GM23338 (cell line): ENCODE data around the gene PHAF1. TPM values are rescaled to one million over a fixed set of nuclear protein-coding genes. Genes with fewer than 3 reads are reported as not detected.

Experiments
- ATAC-seq: fragments of 200-7000 bp; cut with Tn5 transposase; 3 replicates; pipeline ENCODE4 v1.9.1; 2020
- DNase-seq: peaks from one replicate; pipeline ENCODE4 v3.0.0-alpha.2; 2015; ENCODE audit warnings: low spot score
- H2AFZ ChIP-seq: fragments of 200-600 bp; sonication (generic); 2 replicates; pipeline ENCODE4 v1.8.0; 2016; ENCODE audit warnings: antibody characterized with exemption, mild to moderate bottlenecking, moderate library complexity
- H3F3A ChIP-seq: fragments of 200-600 bp; sonication (generic); replicated peaks from 2 replicates; pipeline ENCODE4 v1.8.0; 2017; ENCODE audit warnings: antibody characterized with exemption, mixed run types, low read depth
- H3K27ac ChIP-seq: fragments of 200-600 bp; sonication (generic); 2 replicates; pipeline ENCODE4 v1.6.1; 2016; ENCODE audit warnings: low read depth
- H3K27me3 ChIP-seq: fragments of 200-600 bp; sonication (generic); 2 replicates; pipeline ENCODE4 v1.8.0; 2016; ENCODE audit warnings: mild to moderate bottlenecking, mixed run types, moderate library complexity; ENCODE audit not compliant: insufficient read depth
- H3K36me3 ChIP-seq: fragments of 200-600 bp; sonication (generic); 2 replicates; pipeline ENCODE4 v1.8.0; 2016; ENCODE audit warnings: mild to moderate bottlenecking; ENCODE audit not compliant: insufficient read depth
- H3K4me1 ChIP-seq: fragments of 200-600 bp; sonication (generic); 2 replicates; pipeline ENCODE4 v1.8.0; 2016; ENCODE audit warnings: mild to moderate bottlenecking, moderate library complexity; ENCODE audit not compliant: insufficient read depth
- H3K4me2 ChIP-seq: fragments of 200-600 bp; sonication (generic); 2 replicates; pipeline ENCODE4 v1.7.1; 2017; ENCODE audit warnings: mixed run types
- H3K4me3 ChIP-seq: fragments of 200-600 bp; sonication (generic); 2 replicates; pipeline ENCODE4 v1.6.1; 2016; ENCODE audit warnings: mixed run types
- H3K79me2 ChIP-seq: fragments of 200-600 bp; sonication (generic); replicated peaks from 2 replicates; pipeline ENCODE4 v1.8.0; 2017; ENCODE audit warnings: mild to moderate bottlenecking; ENCODE audit not compliant: insufficient read depth
- H3K9me2 ChIP-seq: fragments of 200-600 bp; sonication (generic); 2 replicates; pipeline ENCODE4 v1.8.0; 2017; ENCODE audit not compliant: insufficient read depth
- H4K20me1 ChIP-seq: fragments of 200-600 bp; sonication (generic); replicated peaks from 2 replicates; pipeline ENCODE4 v1.8.0; 2017; ENCODE audit warnings: mild to moderate bottlenecking; ENCODE audit not compliant: insufficient read depth
- H3K27ac Mint-ChIP-seq: 2 replicates; pipeline ENCODE4 v1.8.0; 2020; ENCODE audit warnings: inconsistent platforms, mild to moderate bottlenecking, moderate library complexity, mixed read lengths
- H3K27me3 Mint-ChIP-seq: 3 replicates; pipeline ENCODE4 v1.8.0; 2022; ENCODE audit warnings: low read depth, mild to moderate bottlenecking, moderate library complexity, mixed read lengths, inconsistent platforms; ENCODE audit not compliant: insufficient read depth, poor library complexity
- H3K36me3 Mint-ChIP-seq: 3 replicates; pipeline ENCODE4 v1.8.0; 2021; ENCODE audit warnings: low read depth, mild to moderate bottlenecking, inconsistent platforms, moderate library complexity, mixed read lengths
- H3K4me1 Mint-ChIP-seq: 3 replicates; pipeline ENCODE4 v1.8.0; 2020; ENCODE audit warnings: mild to moderate bottlenecking, inconsistent platforms, mixed read lengths
- H3K4me3 Mint-ChIP-seq: 3 replicates; pipeline ENCODE4 v1.8.0; 2021; ENCODE audit warnings: moderate library complexity, mild to moderate bottlenecking, inconsistent platforms, mixed read lengths
- H3K9me3 Mint-ChIP-seq: 3 replicates; pipeline ENCODE4 v1.8.0; 2020; ENCODE audit warnings: moderate library complexity, mild to moderate bottlenecking, inconsistent platforms, mixed read lengths
- EZH2phosphoT487 ChIP-seq: fragments of 200-600 bp; sonication (generic); IDR thresholded peaks from one replicate; pipeline ENCODE4 v1.8.1; 2018; ENCODE audit warnings: antibody characterized with exemption; ENCODE audit not compliant: unreplicated experiment
- JUNB ChIP-seq: IDR thresholded peaks from one replicate; pipeline ENCODE4 v1.6.1; 2016; ENCODE audit warnings: antibody characterized with exemption; ENCODE audit not compliant: unreplicated experiment
- NANOG ChIP-seq: IDR thresholded peaks from 2 replicates; pipeline ENCODE4 v1.6.1; 2016; ENCODE audit warnings: antibody characterized with exemption, borderline replicate concordance
- POLR2AphosphoS5 ChIP-seq: IDR thresholded peaks from 2 replicates; pipeline ENCODE4 v1.6.1; 2016; ENCODE audit warnings: antibody characterized with exemption, low read depth
- REST ChIP-seq: IDR thresholded peaks from one replicate; pipeline ENCODE4 v1.6.1; 2018; ENCODE audit warnings: antibody characterized with exemption; ENCODE audit not compliant: unreplicated experiment
- STAT1 ChIP-seq: IDR thresholded peaks from one replicate; pipeline ENCODE4 v1.6.1; 2016; ENCODE audit warnings: antibody characterized with exemption; ENCODE audit not compliant: unreplicated experiment
- ZNF114 ChIP-seq: fragments of 250-450 bp; sonication (Bioruptor Pico); IDR thresholded peaks from 2 replicates; pipeline ENCODE4 v1.5.0; 2020; ENCODE audit warnings: mild to moderate bottlenecking, moderate library complexity
- ZNF331 ChIP-seq: fragments of 250-450 bp; sonication (Bioruptor Pico); IDR thresholded peaks from 2 replicates; pipeline ENCODE4 v1.5.0; 2020; ENCODE audit warnings: low read depth, mild to moderate bottlenecking, moderate library complexity
- polyA plus RNA-seq: library from polyadenylated mRNA; unstranded; fragments of >200 nt; fragmentation: Nextera tagmentation; extraction: Ambion mirVana; gene quantifications from 2 replicates; pipeline ENCODE4 v1.2.1, GENCODE V29; 2016
- total RNA-seq: library from RNA; depleted of rRNA; stranded (reverse); fragments of >200 nt; shearing (Covaris generic); gene quantifications from 2 replicates; pipeline ENCODE4 v1.2.3, GENCODE V29; 2014
- TF ChIP-seq, protein P1 (sequence below): fragments of 250-450 bp; sonication (Bioruptor Pico); IDR thresholded peaks from 2 replicates; pipeline ENCODE4 v1.5.0; 2020; ENCODE audit warnings: mild to moderate bottlenecking, moderate library complexity
- TF ChIP-seq, protein P2 (sequence below): IDR thresholded peaks from 2 replicates; pipeline ENCODE4 v1.6.1; 2016; ENCODE audit warnings: antibody characterized with exemption

Gene PHAF1
- total and polyA plus RNA-seq, 2 experiments from 2014 or later = 14.7 to 35.9 TPM

- TF ChIP-seq REST = no peak
Measured at GRCh38 chr16:67128887-67129286, 19.1 kb downstream of the PHAF1 start (continued).

GRCh38 chr16:67129422-67129821, 19.7 kb downstream of the PHAF1 start:
- no peak overlapping the region for H3K27ac Mint-ChIP-seq
- Histone ChIP-seq H4K20me1 (no peaks in the 10 kb centered on the region; the same call in 1 of the 2 replicates), H3K4me2 (no peak overlapping the region), H3K4me1 (no peaks in the 10 kb centered on the region), H3K36me3 (peaks cover 17% of the 10 kb centered on the region; the same call in 1 of the 2 replicates), H3K9me2 (no peaks in the 10 kb centered on the region), H3K27ac (no peak overlapping the region), H3K4me3 (no peak overlapping the region), H3K79me2 (no peaks in the 10 kb centered on the region), H3K27me3 (no peaks in the 10 kb centered on the region), H2AFZ (no peak overlapping the region), H3F3A (no peaks in the 10 kb centered on the region)
- peaks cover 28% of the 10 kb centered on the region for H3K36me3 Mint-ChIP-seq
- no peak for ATAC-seq
- H3K9me3 Mint-ChIP-seq = no peaks in the 10 kb centered on the region
- no peak for DNase-seq
- H3K4me3 Mint-ChIP-seq = no peak overlapping the region
- peaks cover 3% of the 10 kb centered on the region for H3K27me3 Mint-ChIP-seq
- H3K4me1 Mint-ChIP-seq = no peaks in the 10 kb centered on the region
- no peak for TF ChIP-seq REST
- TF ChIP-seq, protein P1, sequence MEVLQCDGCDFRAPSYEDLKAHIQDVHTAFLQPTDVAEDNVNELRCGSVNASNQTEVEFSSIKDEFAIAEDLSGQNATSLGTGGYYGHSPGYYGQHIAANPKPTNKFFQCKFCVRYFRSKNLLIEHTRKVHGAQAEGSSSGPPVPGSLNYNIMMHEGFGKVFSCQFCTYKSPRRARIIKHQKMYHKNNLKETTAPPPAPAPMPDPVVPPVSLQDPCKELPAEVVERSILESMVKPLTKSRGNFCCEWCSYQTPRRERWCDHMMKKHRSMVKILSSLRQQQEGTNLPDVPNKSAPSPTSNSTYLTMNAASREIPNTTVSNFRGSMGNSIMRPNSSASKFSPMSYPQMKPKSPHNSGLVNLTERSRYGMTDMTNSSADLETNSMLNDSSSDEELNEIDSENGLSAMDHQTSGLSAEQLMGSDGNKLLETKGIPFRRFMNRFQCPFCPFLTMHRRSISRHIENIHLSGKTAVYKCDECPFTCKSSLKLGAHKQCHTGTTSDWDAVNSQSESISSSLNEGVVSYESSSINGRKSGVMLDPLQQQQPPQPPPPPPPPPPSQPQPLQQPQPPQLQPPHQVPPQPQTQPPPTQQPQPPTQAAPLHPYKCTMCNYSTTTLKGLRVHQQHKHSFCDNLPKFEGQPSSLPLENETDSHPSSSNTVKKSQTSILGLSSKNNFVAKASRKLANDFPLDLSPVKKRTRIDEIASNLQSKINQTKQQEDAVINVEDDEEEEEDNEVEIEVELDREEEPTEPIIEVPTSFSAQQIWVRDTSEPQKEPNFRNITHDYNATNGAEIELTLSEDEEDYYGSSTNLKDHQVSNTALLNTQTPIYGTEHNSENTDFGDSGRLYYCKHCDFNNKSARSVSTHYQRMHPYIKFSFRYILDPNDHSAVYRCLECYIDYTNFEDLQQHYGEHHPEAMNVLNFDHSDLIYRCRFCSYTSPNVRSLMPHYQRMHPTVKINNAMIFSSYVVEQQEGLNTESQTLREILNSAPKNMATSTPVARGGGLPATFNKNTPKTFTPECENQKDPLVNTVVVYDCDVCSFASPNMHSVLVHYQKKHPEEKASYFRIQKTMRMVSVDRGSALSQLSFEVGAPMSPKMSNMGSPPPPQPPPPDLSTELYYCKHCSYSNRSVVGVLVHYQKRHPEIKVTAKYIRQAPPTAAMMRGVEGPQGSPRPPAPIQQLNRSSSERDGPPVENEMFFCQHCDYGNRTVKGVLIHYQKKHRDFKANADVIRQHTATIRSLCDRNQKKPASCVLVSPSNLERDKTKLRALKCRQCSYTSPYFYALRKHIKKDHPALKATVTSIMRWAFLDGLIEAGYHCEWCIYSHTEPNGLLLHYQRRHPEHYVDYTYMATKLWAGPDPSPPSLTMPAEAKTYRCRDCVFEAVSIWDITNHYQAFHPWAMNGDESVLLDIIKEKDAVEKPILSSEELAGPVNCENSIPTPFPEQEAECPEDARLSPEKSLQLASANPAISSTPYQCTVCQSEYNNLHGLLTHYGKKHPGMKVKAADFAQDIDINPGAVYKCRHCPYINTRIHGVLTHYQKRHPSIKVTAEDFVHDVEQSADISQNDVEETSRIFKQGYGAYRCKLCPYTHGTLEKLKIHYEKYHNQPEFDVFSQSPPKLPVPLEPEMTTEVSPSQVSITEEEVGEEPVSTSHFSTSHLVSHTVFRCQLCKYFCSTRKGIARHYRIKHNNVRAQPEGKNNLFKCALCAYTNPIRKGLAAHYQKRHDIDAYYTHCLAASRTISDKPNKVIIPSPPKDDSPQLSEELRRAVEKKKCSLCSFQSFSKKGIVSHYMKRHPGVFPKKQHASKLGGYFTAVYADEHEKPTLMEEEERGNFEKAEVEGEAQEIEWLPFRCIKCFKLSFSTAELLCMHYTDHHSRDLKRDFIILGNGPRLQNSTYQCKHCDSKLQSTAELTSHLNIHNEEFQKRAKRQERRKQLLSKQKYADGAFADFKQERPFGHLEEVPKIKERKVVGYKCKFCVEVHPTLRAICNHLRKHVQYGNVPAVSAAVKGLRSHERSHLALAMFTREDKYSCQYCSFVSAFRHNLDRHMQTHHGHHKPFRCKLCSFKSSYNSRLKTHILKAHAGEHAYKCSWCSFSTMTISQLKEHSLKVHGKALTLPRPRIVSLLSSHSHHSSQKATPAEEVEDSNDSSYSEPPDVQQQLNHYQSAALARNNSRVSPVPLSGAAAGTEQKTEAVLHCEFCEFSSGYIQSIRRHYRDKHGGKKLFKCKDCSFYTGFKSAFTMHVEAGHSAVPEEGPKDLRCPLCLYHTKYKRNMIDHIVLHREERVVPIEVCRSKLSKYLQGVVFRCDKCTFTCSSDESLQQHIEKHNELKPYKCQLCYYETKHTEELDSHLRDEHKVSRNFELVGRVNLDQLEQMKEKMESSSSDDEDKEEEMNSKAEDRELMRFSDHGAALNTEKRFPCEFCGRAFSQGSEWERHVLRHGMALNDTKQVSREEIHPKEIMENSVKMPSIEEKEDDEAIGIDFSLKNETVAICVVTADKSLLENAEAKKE (CRISPR knock-in tag) = no peak
- no peak for TF ChIP-seq ZNF331 (CRISPR knock-in tag)
- no peak for TF ChIP-seq POLR2AphosphoS5
- TF ChIP-seq JUNB = no peak
- no peak for TF ChIP-seq ZNF114 (CRISPR knock-in tag)
- TF ChIP-seq EZH2phosphoT487 = no peak
- TF ChIP-seq STAT1 = no peak
- TF ChIP-seq NANOG = no peak
- TF ChIP-seq, protein P2, sequence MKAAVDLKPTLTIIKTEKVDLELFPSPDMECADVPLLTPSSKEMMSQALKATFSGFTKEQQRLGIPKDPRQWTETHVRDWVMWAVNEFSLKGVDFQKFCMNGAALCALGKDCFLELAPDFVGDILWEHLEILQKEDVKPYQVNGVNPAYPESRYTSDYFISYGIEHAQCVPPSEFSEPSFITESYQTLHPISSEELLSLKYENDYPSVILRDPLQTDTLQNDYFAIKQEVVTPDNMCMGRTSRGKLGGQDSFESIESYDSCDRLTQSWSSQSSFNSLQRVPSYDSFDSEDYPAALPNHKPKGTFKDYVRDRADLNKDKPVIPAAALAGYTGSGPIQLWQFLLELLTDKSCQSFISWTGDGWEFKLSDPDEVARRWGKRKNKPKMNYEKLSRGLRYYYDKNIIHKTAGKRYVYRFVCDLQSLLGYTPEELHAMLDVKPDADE = no peak
